Tibial artery (tissue), 4 donors: ENCODE data around the gene TSC22D1.

Source experiments
- DNase-seq, 2 donors: peaks; one replicate each; pipeline ENCODE4 v3.0.0-alpha.2; 2019
- H3K27ac ChIP-seq, 2 donors: fragments of 200-600 bp; sonication (generic) in 1 of 2; 1 replicate in 1 of 2; 2 replicates in 1 of 2; pipeline ENCODE4 v1.5.1; 2018 to 2019; ENCODE audit warnings: mild to moderate bottlenecking in 1 of 2
- H3K27me3 ChIP-seq, 2 donors: fragments of 200-600 bp; sonication (generic) in 1 of 2; one replicate each; pipeline versions ENCODE4 v1.5.1 to v1.6.0; 2016 to 2019
- H3K36me3 ChIP-seq, 3 donors: fragments of 200-600 bp; sonication (generic) in 2 of 3; one replicate each; pipeline ENCODE4 v1.5.1; 2016 to 2019; ENCODE audit warnings: mild to moderate bottlenecking in 2 of 3
- H3K4me1 ChIP-seq, 4 donors: fragments of 200-600 bp; sonication (generic) in 2 of 4; 1 replicate in 3 of 4; 2 replicates in 1 of 4; pipeline ENCODE4 v1.5.1; 2016 to 2019
- H3K4me3 ChIP-seq, 2 donors: fragments of 200-600 bp; sonication (generic) in 1 of 2; 1 replicate in 1 of 2; 2 replicates in 1 of 2; pipeline ENCODE4 v1.5.1; 2018 to 2019; ENCODE audit warnings: mild to moderate bottlenecking in 2 of 2
- H3K9me3 ChIP-seq, 3 donors: fragments of 200-600 bp; sonication (generic) in 1 of 3; one replicate each; pipeline ENCODE4 v1.5.1; 2016 to 2019
- CTCF ChIP-seq, 2 experiments: fragments of 200-600 bp in 1 of 2; fragments of 450-650 bp in 1 of 2; IDR thresholded peaks; one replicate each; pipeline ENCODE4 v1.5.1; 2017 to 2019; ENCODE audit warnings: antibody characterized with exemption in 2 of 2, mild to moderate bottlenecking in 1 of 2, moderate library complexity in 1 of 2
- intact Hi-C: fragments of 100-400 bp; cut with DNase I; formaldehyde crosslinking; loops from one replicate; pipeline ENCODE4 v1.15.0; 2023; ENCODE audit warnings: low total_unique reads

Gene TSC22D1

GRCh38 chr13:44504116-44504515 lies 72.0 kb downstream of the TSC22D1 start:
- Histone ChIP-seq H3K4me3 (no peak overlapping the region), H3K9me3 (no peaks in the 10 kb centered on the region), H3K4me1 (peaks cover 0 to 17% (median 0%) of the 10 kb centered on the region in 4 donors), H3K27ac (no peak overlapping the region), H3K36me3 (no peaks in the 10 kb centered on the region), H3K27me3 (no peaks in the 10 kb centered on the region)
- DNase-seq = no peak
- no peak for TF ChIP-seq CTCF (IDR thresholded peaks at IDR 0.05)
- intact Hi-C loops = loop anchor here (5.0 kb wide), 1 partner anchor 453 kb away; no protein-coding TSS in a partner anchor

GRCh38 chr13:44498969-44499368 lies 77.2 kb downstream of the TSC22D1 start:
- intact Hi-C loops = no loop called here
- Histone ChIP-seq H3K27me3 (no peaks in the 10 kb centered on the region), H3K4me3 (no peak overlapping the region), H3K4me1 (peaks cover 0 to 17% (median 3%) of the 10 kb centered on the region in 4 donors), H3K27ac (no peak overlapping the region), H3K36me3 (no peaks in the 10 kb centered on the region), H3K9me3 (no peaks in the 10 kb centered on the region)
- TF ChIP-seq CTCF (IDR thresholded peaks at IDR 0.05) = no peak
- no peak for DNase-seq

GRCh38 chr13:44498502-44498901 lies 77.6 kb downstream of the TSC22D1 start:
- Histone ChIP-seq H3K4me3 (no peak overlapping the region), H3K27ac (no peak overlapping the region), H3K4me1 (peaks cover 0 to 14% (median 3%) of the 10 kb centered on the region in 4 donors), H3K9me3 (no peaks in the 10 kb centered on the region), H3K36me3 (no peaks in the 10 kb centered on the region), H3K27me3 (no peaks in the 10 kb centered on the region)
- intact Hi-C loops = no loop called here
- no peak for TF ChIP-seq CTCF (IDR thresholded peaks at IDR 0.05)
- DNase-seq = no peak

- no peaks in the 10 kb centered on the region for H3K9me3 ChIP-seq
- TF ChIP-seq CTCF (IDR thresholded peaks at IDR 0.05) = no peak
- DNase-seq = no peak
- H3K27me3 ChIP-seq = no peaks in the 10 kb centered on the region
- H3K36me3 ChIP-seq = no peaks in the 10 kb centered on the region
- intact Hi-C loops = no loop called here
- H3K4me1 ChIP-seq = peaks cover 0 to 18% (median 3%) of the 10 kb centered on the region in 4 donors
- H3K4me3 ChIP-seq = no peak overlapping the region
- no peak overlapping the region for H3K27ac ChIP-seq
Observed at GRCh38 chr13:44497801-44498200, 78.3 kb downstream of the TSC22D1 start.

GRCh38 chr13:44493213-44493812 lies 82.8 kb downstream of the TSC22D1 start:
- intact Hi-C loops = no loop called here
- H3K27ac ChIP-seq = no peak overlapping the region
- TF ChIP-seq CTCF (IDR thresholded peaks at IDR 0.05) = no peak

More at GRCh38 chr13:44493213-44493812, 82.8 kb downstream of the TSC22D1 start:
- no peak overlapping the region for H3K4me3 ChIP-seq
- H3K36me3 ChIP-seq = peaks cover 0 to 4% (median 0%) of the 10 kb centered on the region in 3 donors
- no peaks in the 10 kb centered on the region for H3K9me3 ChIP-seq
- H3K27me3 ChIP-seq = no peaks in the 10 kb centered on the region
- peaks cover 0 to 18% (median 0%) of the 10 kb centered on the region in 4 donors for H3K4me1 ChIP-seq
- DNase-seq = no peak
